Measurements from ENCODE around the gene P2RY6.

The P2RY6 gene

DNA sequence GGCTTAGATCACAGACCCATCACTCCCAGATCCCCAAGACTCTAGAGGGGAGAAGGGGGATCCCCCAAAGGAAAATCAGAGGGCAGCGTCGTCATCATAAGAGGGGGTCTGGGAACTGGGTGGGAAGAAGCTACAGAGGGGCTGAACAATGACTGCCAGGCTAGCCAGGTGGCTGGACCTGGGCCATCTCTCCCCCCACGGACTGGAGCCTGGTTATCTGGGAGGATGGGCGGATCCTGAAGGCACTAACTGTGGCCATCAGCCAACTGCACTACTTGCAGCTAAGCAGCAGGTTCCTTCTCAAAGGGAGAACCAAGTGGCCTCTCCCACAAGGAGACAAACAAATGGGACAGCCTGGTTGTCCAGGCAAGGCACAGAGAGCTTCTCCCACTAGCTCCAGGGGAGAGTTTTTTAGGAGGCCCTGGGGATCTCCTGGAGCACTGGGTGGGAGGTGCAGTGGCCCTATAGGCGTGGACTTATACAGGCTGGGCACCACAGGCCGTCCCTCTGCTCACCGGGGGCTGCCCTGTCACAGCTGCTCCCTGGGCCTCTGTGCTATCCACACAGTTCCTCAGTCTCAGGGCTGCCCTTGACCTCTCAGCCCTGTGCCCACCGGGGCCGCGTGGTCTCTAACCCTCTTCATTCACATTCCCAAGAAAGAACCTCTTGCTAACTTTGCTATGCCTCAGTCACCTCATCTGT is 15.4 kb downstream of the P2RY6 start:
- TF ChIP-seq, protein P1, sequence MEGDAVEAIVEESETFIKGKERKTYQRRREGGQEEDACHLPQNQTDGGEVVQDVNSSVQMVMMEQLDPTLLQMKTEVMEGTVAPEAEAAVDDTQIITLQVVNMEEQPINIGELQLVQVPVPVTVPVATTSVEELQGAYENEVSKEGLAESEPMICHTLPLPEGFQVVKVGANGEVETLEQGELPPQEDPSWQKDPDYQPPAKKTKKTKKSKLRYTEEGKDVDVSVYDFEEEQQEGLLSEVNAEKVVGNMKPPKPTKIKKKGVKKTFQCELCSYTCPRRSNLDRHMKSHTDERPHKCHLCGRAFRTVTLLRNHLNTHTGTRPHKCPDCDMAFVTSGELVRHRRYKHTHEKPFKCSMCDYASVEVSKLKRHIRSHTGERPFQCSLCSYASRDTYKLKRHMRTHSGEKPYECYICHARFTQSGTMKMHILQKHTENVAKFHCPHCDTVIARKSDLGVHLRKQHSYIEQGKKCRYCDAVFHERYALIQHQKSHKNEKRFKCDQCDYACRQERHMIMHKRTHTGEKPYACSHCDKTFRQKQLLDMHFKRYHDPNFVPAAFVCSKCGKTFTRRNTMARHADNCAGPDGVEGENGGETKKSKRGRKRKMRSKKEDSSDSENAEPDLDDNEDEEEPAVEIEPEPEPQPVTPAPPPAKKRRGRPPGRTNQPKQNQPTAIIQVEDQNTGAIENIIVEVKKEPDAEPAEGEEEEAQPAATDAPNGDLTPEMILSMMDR (IDR thresholded peaks at IDR 0.05; ENCODE audit: control insufficient read depth, extremely low read depth, insufficient read depth) = no peak
- no peak overlapping the region for H3K4me3 ChIP-seq (ENCODE audit: low read depth, low read length)
- no peak for DNase-seq (ENCODE audit: low read depth)

DNA sequence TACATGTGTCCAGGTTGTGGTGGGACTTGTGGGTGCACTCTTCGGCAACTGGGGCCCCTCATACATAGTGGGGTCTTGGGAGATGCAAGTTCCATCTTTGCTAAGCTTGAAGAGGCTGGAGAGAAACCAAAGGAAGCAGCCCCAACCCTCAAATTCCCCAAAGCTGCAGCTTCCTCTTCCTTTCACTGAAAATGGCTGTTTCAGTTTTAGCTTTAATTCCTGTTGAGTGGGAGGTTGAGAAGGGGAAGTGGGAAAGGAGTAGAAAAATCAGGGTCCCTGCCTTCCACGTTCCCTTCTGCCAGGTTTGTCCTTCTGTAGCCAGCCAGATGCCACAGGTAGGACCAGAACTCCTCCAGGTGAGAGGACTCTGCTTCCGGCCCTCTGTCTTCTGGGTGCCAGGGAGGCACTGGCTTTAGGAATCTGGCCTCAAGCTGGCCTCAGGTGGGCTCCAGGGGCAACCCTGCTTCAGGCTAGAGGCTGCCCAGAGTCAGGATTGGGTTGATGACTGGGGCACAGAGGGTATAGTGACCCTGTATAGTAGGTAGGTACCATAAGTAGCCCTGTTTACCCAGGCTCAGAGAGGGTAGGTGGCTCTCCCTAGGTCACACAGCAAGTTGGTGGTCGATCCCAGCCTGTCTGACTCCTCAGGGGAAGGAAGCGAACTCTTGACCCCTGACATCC is 16.2 kb downstream of the P2RY6 start:
- TF ChIP-seq, protein P1 (IDR thresholded peaks at IDR 0.05; ENCODE audit: control insufficient read depth, extremely low read depth, insufficient read depth) = no peak
- H3K4me3 ChIP-seq (ENCODE audit: low read depth, low read length) = no peak overlapping the region
- no peak for DNase-seq (ENCODE audit: low read depth)

DNA sequence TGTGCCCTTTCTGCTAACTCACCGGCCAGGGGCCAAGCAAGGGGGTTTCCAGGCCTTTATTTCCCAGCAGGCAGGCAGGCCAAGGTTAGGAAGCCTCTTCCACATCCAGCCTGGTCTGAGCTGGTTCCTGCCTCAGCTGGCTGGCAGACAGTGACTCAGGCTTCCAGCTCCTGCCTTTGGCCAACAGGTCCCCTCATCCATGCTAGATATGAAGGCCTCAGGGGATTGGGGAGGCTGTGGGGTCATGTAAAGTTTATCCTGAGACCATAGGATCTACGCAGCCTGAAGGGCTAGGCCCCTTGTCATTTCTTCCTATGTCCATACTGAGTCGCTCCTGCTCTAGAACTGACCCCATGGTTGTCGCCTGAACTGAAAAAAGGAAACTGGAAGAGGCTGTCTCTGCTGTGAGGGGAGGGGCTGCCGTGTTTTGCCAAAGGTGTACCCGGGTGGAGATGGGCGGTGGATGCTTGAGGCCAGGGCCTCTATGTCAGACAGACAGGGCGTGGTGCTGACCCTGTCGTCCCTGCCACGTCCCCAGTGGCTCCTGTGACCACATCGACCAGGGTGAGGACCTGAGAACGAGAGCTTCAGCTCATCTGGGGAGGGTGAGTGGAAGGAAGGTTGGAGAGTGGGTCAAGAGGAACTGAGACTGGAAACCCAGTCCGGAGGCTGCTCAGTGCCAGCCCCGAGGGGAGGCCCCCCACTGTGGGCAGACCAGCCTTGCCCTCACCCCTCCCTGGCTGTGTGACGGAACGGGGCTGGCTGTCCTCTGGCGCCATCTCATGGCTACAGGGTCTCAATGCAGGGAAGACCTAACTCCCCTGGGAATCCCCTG is 17.0 kb downstream of the P2RY6 start:
- H3K4me3 ChIP-seq (ENCODE audit: low read depth, low read length) = no peak overlapping the region
- DNase-seq (ENCODE audit: low read depth) = no peak
- TF ChIP-seq, protein P1 (IDR thresholded peaks at IDR 0.05; ENCODE audit: control insufficient read depth, extremely low read depth, insufficient read depth) = peak; percentile 89

DNA sequence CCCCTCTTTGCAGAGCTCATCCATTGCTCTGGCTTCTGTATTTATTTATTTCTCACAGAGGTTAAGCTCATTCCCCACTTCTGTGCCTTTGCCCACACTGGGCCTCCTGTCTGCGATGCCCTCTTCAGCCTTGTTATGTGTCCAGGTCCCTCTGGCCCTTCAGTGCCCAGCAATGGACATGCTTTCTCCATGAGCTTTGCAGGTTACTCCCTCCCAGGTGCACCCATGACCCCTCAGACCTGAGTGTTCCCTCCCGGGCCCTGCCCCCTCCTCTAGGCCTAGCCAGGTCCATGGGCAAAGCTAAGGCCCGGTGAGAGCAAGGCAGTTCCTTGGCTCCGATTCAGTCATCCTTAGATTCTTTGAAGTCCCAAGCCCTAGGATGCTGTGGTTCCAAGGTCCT is 18.4 kb downstream of the P2RY6 start:
- no peak for DNase-seq (ENCODE audit: low read depth)
- TF ChIP-seq, protein P1 (IDR thresholded peaks at IDR 0.05; ENCODE audit: control insufficient read depth, extremely low read depth, insufficient read depth) = no peak
- H3K4me3 ChIP-seq (ENCODE audit: low read depth, low read length) = no peak overlapping the region

DNA sequence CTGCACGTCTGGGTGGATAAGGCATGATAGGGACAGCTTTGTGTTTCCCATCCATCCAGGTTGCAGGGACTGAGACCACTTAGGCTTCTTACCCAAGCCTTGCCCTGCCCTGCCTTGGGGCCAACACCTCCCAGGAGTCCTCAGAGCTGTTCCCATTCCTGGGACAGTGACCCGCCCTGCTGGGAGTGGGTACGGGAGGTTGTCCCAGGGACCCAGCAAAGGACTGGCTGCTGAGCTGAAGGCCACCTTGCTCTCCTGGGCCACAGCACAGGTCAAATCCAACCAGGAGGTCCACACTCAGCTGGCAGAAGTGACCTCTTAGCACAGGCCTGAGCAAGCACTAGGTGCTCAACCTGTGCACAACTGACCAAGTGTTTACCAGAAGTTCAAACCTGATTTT is 19.1 kb downstream of the P2RY6 start:
- no peak for DNase-seq (ENCODE audit: low read depth)
- TF ChIP-seq, protein P1 (IDR thresholded peaks at IDR 0.05; ENCODE audit: control insufficient read depth, extremely low read depth, insufficient read depth) = no peak

DNA sequence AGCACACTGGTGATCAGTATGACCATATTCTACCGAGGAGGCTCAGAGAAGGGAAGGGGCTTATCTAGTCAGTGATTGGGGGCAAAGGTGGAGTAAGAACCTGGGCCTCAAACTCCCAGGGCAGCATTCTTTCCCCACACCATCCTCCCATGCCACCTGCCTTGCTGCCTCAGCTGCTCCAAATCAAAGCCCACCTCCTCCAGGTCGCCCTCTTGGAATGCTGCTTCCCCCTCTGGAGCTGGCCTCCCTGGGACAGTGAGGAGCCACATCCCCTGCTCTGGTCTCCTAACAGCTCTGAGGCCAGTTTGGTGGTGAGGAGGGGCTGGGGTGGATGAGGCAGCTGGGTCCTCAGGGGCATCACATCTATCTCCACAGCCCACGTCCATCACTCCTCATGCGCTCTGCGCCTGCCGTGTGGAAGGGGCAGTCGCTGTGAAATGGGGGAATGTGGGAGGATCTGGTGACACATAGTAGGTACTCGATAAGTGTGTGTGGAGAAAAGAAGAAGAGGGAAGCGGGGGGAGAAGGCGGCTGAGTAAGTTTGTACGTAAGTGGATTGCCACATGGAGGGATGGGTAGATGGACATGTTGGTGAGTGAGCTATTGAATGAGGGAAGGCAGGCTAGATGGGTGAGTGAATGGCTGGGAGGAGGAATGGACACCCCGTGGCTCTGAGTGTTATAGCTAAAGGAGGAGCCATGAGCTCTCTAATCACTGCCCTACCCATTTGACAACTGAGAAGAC is 19.8 kb downstream of the P2RY6 start:
- TF ChIP-seq, protein P1 (IDR thresholded peaks at IDR 0.05; ENCODE audit: control insufficient read depth, extremely low read depth, insufficient read depth) = no peak
- DNase-seq (ENCODE audit: low read depth) = no peak
- H3K4me3 ChIP-seq (ENCODE audit: low read depth, low read length) = no peak overlapping the region

More for the DNA sequence above, 19.1 kb downstream of the P2RY6 start:
- H3K4me3 ChIP-seq (ENCODE audit: low read depth, low read length) = no peak overlapping the region
